GM23338 (cell line): ENCODE results near the gene DMWD. TPM values are rescaled to one million over a fixed set of nuclear protein-coding genes. Genes with fewer than 3 reads are reported as not detected.

Experiments
- ATAC-seq: fragments of 200-7000 bp; cut with Tn5 transposase; 3 replicates; pipeline ENCODE4 v1.9.1; 2020
- DNase-seq: peaks from one replicate; pipeline ENCODE4 v3.0.0-alpha.2; 2015; ENCODE audit warnings: low spot score
- H2AFZ ChIP-seq: fragments of 200-600 bp; sonication (generic); 2 replicates; pipeline ENCODE4 v1.8.0; 2016; ENCODE audit warnings: antibody characterized with exemption, mild to moderate bottlenecking, moderate library complexity
- H3F3A ChIP-seq: fragments of 200-600 bp; sonication (generic); replicated peaks from 2 replicates; pipeline ENCODE4 v1.8.0; 2017; ENCODE audit warnings: antibody characterized with exemption, mixed run types, low read depth
- H3K27ac ChIP-seq: fragments of 200-600 bp; sonication (generic); 2 replicates; pipeline ENCODE4 v1.6.1; 2016; ENCODE audit warnings: low read depth
- H3K27me3 ChIP-seq: fragments of 200-600 bp; sonication (generic); 2 replicates; pipeline ENCODE4 v1.8.0; 2016; ENCODE audit warnings: mild to moderate bottlenecking, mixed run types, moderate library complexity; ENCODE audit not compliant: insufficient read depth
- H3K36me3 ChIP-seq: fragments of 200-600 bp; sonication (generic); 2 replicates; pipeline ENCODE4 v1.8.0; 2016; ENCODE audit warnings: mild to moderate bottlenecking; ENCODE audit not compliant: insufficient read depth
- H3K4me1 ChIP-seq: fragments of 200-600 bp; sonication (generic); 2 replicates; pipeline ENCODE4 v1.8.0; 2016; ENCODE audit warnings: mild to moderate bottlenecking, moderate library complexity; ENCODE audit not compliant: insufficient read depth
- H3K4me2 ChIP-seq: fragments of 200-600 bp; sonication (generic); 2 replicates; pipeline ENCODE4 v1.7.1; 2017; ENCODE audit warnings: mixed run types
- H3K4me3 ChIP-seq: fragments of 200-600 bp; sonication (generic); 2 replicates; pipeline ENCODE4 v1.6.1; 2016; ENCODE audit warnings: mixed run types
- H3K79me2 ChIP-seq: fragments of 200-600 bp; sonication (generic); replicated peaks from 2 replicates; pipeline ENCODE4 v1.8.0; 2017; ENCODE audit warnings: mild to moderate bottlenecking; ENCODE audit not compliant: insufficient read depth
- H3K9me2 ChIP-seq: fragments of 200-600 bp; sonication (generic); 2 replicates; pipeline ENCODE4 v1.8.0; 2017; ENCODE audit not compliant: insufficient read depth
- H4K20me1 ChIP-seq: fragments of 200-600 bp; sonication (generic); replicated peaks from 2 replicates; pipeline ENCODE4 v1.8.0; 2017; ENCODE audit warnings: mild to moderate bottlenecking; ENCODE audit not compliant: insufficient read depth
- H3K27ac Mint-ChIP-seq: 2 replicates; pipeline ENCODE4 v1.8.0; 2020; ENCODE audit warnings: inconsistent platforms, mild to moderate bottlenecking, moderate library complexity, mixed read lengths
- H3K27me3 Mint-ChIP-seq: 3 replicates; pipeline ENCODE4 v1.8.0; 2022; ENCODE audit warnings: low read depth, mild to moderate bottlenecking, moderate library complexity, mixed read lengths, inconsistent platforms; ENCODE audit not compliant: insufficient read depth, poor library complexity
- H3K36me3 Mint-ChIP-seq: 3 replicates; pipeline ENCODE4 v1.8.0; 2021; ENCODE audit warnings: low read depth, mild to moderate bottlenecking, inconsistent platforms, moderate library complexity, mixed read lengths
- H3K4me1 Mint-ChIP-seq: 3 replicates; pipeline ENCODE4 v1.8.0; 2020; ENCODE audit warnings: mild to moderate bottlenecking, inconsistent platforms, mixed read lengths
- H3K4me3 Mint-ChIP-seq: 3 replicates; pipeline ENCODE4 v1.8.0; 2021; ENCODE audit warnings: moderate library complexity, mild to moderate bottlenecking, inconsistent platforms, mixed read lengths
- H3K9me3 Mint-ChIP-seq: 3 replicates; pipeline ENCODE4 v1.8.0; 2020; ENCODE audit warnings: moderate library complexity, mild to moderate bottlenecking, inconsistent platforms, mixed read lengths
- CREB1 ChIP-seq: fragments of 250-450 bp; sonication (Bioruptor Pico); IDR thresholded peaks from 2 replicates; pipeline ENCODE4 v1.5.0; 2020; ENCODE audit warnings: low read depth, mild to moderate bottlenecking, moderate library complexity
- CTCF ChIP-seq, 2 experiments: fragments of 200-600 bp in 1 of 2; sonication (generic) in 1 of 2; conservative IDR thresholded peaks; 2 replicates each; pipeline versions ENCODE4 v1.5.1 to v1.6.1; 2016 to 2017; ENCODE audit warnings: antibody characterized with exemption in 2 of 2, low read depth in 2 of 2, mild to moderate bottlenecking in 2 of 2, moderate library complexity in 1 of 2
- EZH2 ChIP-seq: fragments of 200-600 bp; sonication (generic); IDR thresholded peaks from one replicate; pipeline ENCODE4 v1.8.0; 2017; ENCODE audit warnings: antibody characterized with exemption, mild to moderate bottlenecking, low read depth; ENCODE audit not compliant: unreplicated experiment
- EZH2phosphoT487 ChIP-seq: fragments of 200-600 bp; sonication (generic); IDR thresholded peaks from one replicate; pipeline ENCODE4 v1.8.1; 2018; ENCODE audit warnings: antibody characterized with exemption; ENCODE audit not compliant: unreplicated experiment
- JUNB ChIP-seq: IDR thresholded peaks from one replicate; pipeline ENCODE4 v1.6.1; 2016; ENCODE audit warnings: antibody characterized with exemption; ENCODE audit not compliant: unreplicated experiment
- NANOG ChIP-seq: IDR thresholded peaks from 2 replicates; pipeline ENCODE4 v1.6.1; 2016; ENCODE audit warnings: antibody characterized with exemption, borderline replicate concordance
- POLR2AphosphoS5 ChIP-seq: IDR thresholded peaks from 2 replicates; pipeline ENCODE4 v1.6.1; 2016; ENCODE audit warnings: antibody characterized with exemption, low read depth
- STAT1 ChIP-seq: IDR thresholded peaks from one replicate; pipeline ENCODE4 v1.6.1; 2016; ENCODE audit warnings: antibody characterized with exemption; ENCODE audit not compliant: unreplicated experiment
- ZNF114 ChIP-seq: fragments of 250-450 bp; sonication (Bioruptor Pico); IDR thresholded peaks from 2 replicates; pipeline ENCODE4 v1.5.0; 2020; ENCODE audit warnings: mild to moderate bottlenecking, moderate library complexity
- ZNF331 ChIP-seq: fragments of 250-450 bp; sonication (Bioruptor Pico); IDR thresholded peaks from 2 replicates; pipeline ENCODE4 v1.5.0; 2020; ENCODE audit warnings: low read depth, mild to moderate bottlenecking, moderate library complexity
- polyA plus RNA-seq: library from polyadenylated mRNA; unstranded; fragments of >200 nt; fragmentation: Nextera tagmentation; extraction: Ambion mirVana; gene quantifications from 2 replicates; pipeline ENCODE4 v1.2.1, GENCODE V29; 2016
- total RNA-seq: library from RNA; depleted of rRNA; stranded (reverse); fragments of >200 nt; shearing (Covaris generic); gene quantifications from 2 replicates; pipeline ENCODE4 v1.2.3, GENCODE V29; 2014
- TF ChIP-seq, protein P1 (sequence below): IDR thresholded peaks from one replicate; pipeline ENCODE4 v1.6.1; 2018; ENCODE audit warnings: antibody characterized with exemption; ENCODE audit not compliant: unreplicated experiment
- TF ChIP-seq, protein P2 (sequence below): IDR thresholded peaks from 2 replicates; pipeline ENCODE4 v1.6.1; 2016; ENCODE audit warnings: antibody characterized with exemption
- TF ChIP-seq, protein P3 (sequence below): fragments of 250-450 bp; sonication (Bioruptor Pico); IDR thresholded peaks from 2 replicates; pipeline ENCODE4 v1.5.0; 2020; ENCODE audit warnings: mild to moderate bottlenecking, moderate library complexity

Gene DMWD
- total and polyA plus RNA-seq, 2 experiments from 2014 or later = 12.1 to 45.6 TPM

DNA sequence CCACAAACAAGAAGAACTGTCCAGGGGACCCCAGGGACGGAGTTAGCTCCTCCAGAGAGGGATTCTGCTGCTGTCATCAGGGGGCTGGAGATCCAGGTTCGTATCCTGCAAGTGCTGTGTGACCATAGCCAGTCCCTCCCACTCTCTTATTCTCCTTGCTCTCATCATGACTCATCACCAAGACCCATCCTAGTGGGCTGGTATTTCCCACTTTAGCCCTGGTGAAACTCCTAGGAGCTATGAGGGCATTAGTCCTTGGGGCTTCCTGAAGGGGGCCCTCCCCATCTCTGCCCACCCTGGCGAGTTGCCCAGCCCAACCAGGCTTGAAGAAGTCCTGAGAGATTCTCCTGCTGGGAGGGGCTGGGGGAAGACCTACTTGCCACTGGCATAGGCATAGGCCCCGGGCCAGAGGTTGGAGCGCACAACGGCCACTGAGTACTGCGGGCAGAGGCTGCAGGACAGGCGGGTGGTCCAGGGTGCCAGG lies 7.5 kb upstream of the DMWD start:
- H3K4me1 ChIP-seq = no peaks in the 10 kb centered on the region
- no peaks in the 10 kb centered on the region; the same call in 2 of the 3 replicates for H3K9me3 Mint-ChIP-seq
- H3K4me3 Mint-ChIP-seq = no peak overlapping the region
- H3K27me3 ChIP-seq = no peaks in the 10 kb centered on the region
- H2AFZ ChIP-seq = no peak overlapping the region
- DNase-seq (no peak), ATAC-seq (no peak)
- H4K20me1 ChIP-seq = no peaks in the 10 kb centered on the region
- no peaks in the 10 kb centered on the region for H3K36me3 Mint-ChIP-seq
- no peak for TF ChIP-seq STAT1
- TF ChIP-seq, protein P1, sequence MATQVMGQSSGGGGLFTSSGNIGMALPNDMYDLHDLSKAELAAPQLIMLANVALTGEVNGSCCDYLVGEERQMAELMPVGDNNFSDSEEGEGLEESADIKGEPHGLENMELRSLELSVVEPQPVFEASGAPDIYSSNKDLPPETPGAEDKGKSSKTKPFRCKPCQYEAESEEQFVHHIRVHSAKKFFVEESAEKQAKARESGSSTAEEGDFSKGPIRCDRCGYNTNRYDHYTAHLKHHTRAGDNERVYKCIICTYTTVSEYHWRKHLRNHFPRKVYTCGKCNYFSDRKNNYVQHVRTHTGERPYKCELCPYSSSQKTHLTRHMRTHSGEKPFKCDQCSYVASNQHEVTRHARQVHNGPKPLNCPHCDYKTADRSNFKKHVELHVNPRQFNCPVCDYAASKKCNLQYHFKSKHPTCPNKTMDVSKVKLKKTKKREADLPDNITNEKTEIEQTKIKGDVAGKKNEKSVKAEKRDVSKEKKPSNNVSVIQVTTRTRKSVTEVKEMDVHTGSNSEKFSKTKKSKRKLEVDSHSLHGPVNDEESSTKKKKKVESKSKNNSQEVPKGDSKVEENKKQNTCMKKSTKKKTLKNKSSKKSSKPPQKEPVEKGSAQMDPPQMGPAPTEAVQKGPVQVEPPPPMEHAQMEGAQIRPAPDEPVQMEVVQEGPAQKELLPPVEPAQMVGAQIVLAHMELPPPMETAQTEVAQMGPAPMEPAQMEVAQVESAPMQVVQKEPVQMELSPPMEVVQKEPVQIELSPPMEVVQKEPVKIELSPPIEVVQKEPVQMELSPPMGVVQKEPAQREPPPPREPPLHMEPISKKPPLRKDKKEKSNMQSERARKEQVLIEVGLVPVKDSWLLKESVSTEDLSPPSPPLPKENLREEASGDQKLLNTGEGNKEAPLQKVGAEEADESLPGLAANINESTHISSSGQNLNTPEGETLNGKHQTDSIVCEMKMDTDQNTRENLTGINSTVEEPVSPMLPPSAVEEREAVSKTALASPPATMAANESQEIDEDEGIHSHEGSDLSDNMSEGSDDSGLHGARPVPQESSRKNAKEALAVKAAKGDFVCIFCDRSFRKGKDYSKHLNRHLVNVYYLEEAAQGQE = no peak
- TF ChIP-seq NANOG = no peak
- TF ChIP-seq, protein P2, sequence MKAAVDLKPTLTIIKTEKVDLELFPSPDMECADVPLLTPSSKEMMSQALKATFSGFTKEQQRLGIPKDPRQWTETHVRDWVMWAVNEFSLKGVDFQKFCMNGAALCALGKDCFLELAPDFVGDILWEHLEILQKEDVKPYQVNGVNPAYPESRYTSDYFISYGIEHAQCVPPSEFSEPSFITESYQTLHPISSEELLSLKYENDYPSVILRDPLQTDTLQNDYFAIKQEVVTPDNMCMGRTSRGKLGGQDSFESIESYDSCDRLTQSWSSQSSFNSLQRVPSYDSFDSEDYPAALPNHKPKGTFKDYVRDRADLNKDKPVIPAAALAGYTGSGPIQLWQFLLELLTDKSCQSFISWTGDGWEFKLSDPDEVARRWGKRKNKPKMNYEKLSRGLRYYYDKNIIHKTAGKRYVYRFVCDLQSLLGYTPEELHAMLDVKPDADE = no peak
- TF ChIP-seq CTCF (conservative IDR thresholded peaks at IDR 0.05; ENCODE audit: low read depth in 2 of 2) = no peak
- TF ChIP-seq, protein P3, sequence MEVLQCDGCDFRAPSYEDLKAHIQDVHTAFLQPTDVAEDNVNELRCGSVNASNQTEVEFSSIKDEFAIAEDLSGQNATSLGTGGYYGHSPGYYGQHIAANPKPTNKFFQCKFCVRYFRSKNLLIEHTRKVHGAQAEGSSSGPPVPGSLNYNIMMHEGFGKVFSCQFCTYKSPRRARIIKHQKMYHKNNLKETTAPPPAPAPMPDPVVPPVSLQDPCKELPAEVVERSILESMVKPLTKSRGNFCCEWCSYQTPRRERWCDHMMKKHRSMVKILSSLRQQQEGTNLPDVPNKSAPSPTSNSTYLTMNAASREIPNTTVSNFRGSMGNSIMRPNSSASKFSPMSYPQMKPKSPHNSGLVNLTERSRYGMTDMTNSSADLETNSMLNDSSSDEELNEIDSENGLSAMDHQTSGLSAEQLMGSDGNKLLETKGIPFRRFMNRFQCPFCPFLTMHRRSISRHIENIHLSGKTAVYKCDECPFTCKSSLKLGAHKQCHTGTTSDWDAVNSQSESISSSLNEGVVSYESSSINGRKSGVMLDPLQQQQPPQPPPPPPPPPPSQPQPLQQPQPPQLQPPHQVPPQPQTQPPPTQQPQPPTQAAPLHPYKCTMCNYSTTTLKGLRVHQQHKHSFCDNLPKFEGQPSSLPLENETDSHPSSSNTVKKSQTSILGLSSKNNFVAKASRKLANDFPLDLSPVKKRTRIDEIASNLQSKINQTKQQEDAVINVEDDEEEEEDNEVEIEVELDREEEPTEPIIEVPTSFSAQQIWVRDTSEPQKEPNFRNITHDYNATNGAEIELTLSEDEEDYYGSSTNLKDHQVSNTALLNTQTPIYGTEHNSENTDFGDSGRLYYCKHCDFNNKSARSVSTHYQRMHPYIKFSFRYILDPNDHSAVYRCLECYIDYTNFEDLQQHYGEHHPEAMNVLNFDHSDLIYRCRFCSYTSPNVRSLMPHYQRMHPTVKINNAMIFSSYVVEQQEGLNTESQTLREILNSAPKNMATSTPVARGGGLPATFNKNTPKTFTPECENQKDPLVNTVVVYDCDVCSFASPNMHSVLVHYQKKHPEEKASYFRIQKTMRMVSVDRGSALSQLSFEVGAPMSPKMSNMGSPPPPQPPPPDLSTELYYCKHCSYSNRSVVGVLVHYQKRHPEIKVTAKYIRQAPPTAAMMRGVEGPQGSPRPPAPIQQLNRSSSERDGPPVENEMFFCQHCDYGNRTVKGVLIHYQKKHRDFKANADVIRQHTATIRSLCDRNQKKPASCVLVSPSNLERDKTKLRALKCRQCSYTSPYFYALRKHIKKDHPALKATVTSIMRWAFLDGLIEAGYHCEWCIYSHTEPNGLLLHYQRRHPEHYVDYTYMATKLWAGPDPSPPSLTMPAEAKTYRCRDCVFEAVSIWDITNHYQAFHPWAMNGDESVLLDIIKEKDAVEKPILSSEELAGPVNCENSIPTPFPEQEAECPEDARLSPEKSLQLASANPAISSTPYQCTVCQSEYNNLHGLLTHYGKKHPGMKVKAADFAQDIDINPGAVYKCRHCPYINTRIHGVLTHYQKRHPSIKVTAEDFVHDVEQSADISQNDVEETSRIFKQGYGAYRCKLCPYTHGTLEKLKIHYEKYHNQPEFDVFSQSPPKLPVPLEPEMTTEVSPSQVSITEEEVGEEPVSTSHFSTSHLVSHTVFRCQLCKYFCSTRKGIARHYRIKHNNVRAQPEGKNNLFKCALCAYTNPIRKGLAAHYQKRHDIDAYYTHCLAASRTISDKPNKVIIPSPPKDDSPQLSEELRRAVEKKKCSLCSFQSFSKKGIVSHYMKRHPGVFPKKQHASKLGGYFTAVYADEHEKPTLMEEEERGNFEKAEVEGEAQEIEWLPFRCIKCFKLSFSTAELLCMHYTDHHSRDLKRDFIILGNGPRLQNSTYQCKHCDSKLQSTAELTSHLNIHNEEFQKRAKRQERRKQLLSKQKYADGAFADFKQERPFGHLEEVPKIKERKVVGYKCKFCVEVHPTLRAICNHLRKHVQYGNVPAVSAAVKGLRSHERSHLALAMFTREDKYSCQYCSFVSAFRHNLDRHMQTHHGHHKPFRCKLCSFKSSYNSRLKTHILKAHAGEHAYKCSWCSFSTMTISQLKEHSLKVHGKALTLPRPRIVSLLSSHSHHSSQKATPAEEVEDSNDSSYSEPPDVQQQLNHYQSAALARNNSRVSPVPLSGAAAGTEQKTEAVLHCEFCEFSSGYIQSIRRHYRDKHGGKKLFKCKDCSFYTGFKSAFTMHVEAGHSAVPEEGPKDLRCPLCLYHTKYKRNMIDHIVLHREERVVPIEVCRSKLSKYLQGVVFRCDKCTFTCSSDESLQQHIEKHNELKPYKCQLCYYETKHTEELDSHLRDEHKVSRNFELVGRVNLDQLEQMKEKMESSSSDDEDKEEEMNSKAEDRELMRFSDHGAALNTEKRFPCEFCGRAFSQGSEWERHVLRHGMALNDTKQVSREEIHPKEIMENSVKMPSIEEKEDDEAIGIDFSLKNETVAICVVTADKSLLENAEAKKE = no peak
- no peak for TF ChIP-seq CREB1 (CRISPR knock-in tag)
- no peak for TF ChIP-seq EZH2phosphoT487
- no peak for TF ChIP-seq ZNF114
- TF ChIP-seq EZH2 = no peak
- TF ChIP-seq JUNB = no peak
- TF ChIP-seq ZNF331 (CRISPR knock-in tag) = no peak
- no peak for TF ChIP-seq POLR2AphosphoS5
- H3K4me3 ChIP-seq = no peak overlapping the region
- no peak overlapping the region for H3K27ac ChIP-seq
- no peaks in the 10 kb centered on the region for H3F3A ChIP-seq
- no peaks in the 10 kb centered on the region for H3K9me2 ChIP-seq
- H3K36me3 ChIP-seq = no peaks in the 10 kb centered on the region
- H3K4me1 Mint-ChIP-seq = peaks cover 11% of the 10 kb centered on the region
- H3K4me2 ChIP-seq = no peak overlapping the region
- H3K27ac Mint-ChIP-seq = no peak overlapping the region
- H3K79me2 ChIP-seq = no peaks in the 10 kb centered on the region
- peaks cover 17% of the 10 kb centered on the region for H3K27me3 Mint-ChIP-seq
